ENCODE results near the gene GLG1.
"Not testable (repeated sequence)": the region's sequence is repeated elsewhere in the genome, so short reads cannot be mapped to it uniquely, and the experiment has no call there.

The GLG1 gene

GRCh38 chr16:74558873-74559272 is 48.0 kb downstream of the GLG1 start:
- no peak for DNase-seq (ENCODE audit: low read depth)
- H3K4me3 ChIP-seq (ENCODE audit: low read depth, low read length): no peak overlapping the region
- no peak for TF ChIP-seq CTCF (conservative IDR thresholded peaks at IDR 0.05; ENCODE audit: low read depth, low read length)

GRCh38 chr16:74557275-74557674 is 49.6 kb downstream of the GLG1 start:
- no peak for DNase-seq (ENCODE audit: low read depth)
- no peak overlapping the region for H3K4me3 ChIP-seq (ENCODE audit: low read depth, low read length)
- TF ChIP-seq CTCF (conservative IDR thresholded peaks at IDR 0.05; ENCODE audit: low read depth, low read length): no peak

GRCh38 chr16:74556375-74556922 is 50.5 kb downstream of the GLG1 start:
- DNase-seq (ENCODE audit: low read depth): peak; percentile 43
- TF ChIP-seq CTCF (conservative IDR thresholded peaks at IDR 0.05; ENCODE audit: low read depth, low read length): no peak
- no peak overlapping the region for H3K4me3 ChIP-seq (ENCODE audit: low read depth, low read length)

- not testable (repeated sequence) for H3K4me3 ChIP-seq (ENCODE audit: low read depth, low read length); DNase-seq (ENCODE audit: low read depth)
Observed at GRCh38 chr16:74552357-74552756, 54.6 kb downstream of the GLG1 start.

- DNase-seq (ENCODE audit: low read depth); H3K4me3 ChIP-seq (ENCODE audit: low read depth, low read length): not testable (repeated sequence)
Observed at GRCh38 chr16:74550227-74551019, 56.5 kb downstream of the GLG1 start.

- not testable (repeated sequence) for DNase-seq (ENCODE audit: low read depth); H3K4me3 ChIP-seq (ENCODE audit: low read depth, low read length)
Observed at GRCh38 chr16:74546112-74546511, 60.8 kb downstream of the GLG1 start.

GRCh38 chr16:74542911-74543578 is 63.9 kb downstream of the GLG1 start:
- DNase-seq (ENCODE audit: low read depth); H3K4me3 ChIP-seq (ENCODE audit: low read depth, low read length): not testable (repeated sequence)

- DNase-seq (ENCODE audit: low read depth); H3K4me3 ChIP-seq (ENCODE audit: low read depth, low read length): not testable (repeated sequence)
Observed at GRCh38 chr16:74540663-74541062, 66.3 kb downstream of the GLG1 start.

- DNase-seq (ENCODE audit: low read depth); H3K4me3 ChIP-seq (ENCODE audit: low read depth, low read length): not testable (repeated sequence)
Observed at GRCh38 chr16:74538801-74539200, 68.1 kb downstream of the GLG1 start.

- not testable (repeated sequence) for DNase-seq (ENCODE audit: low read depth); H3K4me3 ChIP-seq (ENCODE audit: low read depth, low read length)
Observed at GRCh38 chr16:74537746-74538145, 69.2 kb downstream of the GLG1 start.

GRCh38 chr16:74534650-74535049 is 72.3 kb downstream of the GLG1 start:
- not testable (repeated sequence) for H3K4me3 ChIP-seq (ENCODE audit: low read depth, low read length)
- peak; percentile 38 for DNase-seq (ENCODE audit: low read depth)

All from choroid plexus epithelial cell (primary cell).